Osteocyte (in vitro differentiated cells): ENCODE measurements around the gene LRFN2. TPM values are rescaled to one million over a fixed set of nuclear protein-coding genes. Genes with fewer than 3 reads are reported as not detected.

ENCODE experiments used
- DNase-seq: peaks from one replicate; pipeline ENCODE4 v3.0.0; 2021; ENCODE audit warnings: mixed read lengths; ENCODE audit not compliant: unreplicated experiment; ENCODE audit errors: extremely low spot score
- H3K27ac Mint-ChIP-seq: one replicate; pipeline ENCODE4 v1.8.0; 2021; ENCODE audit warnings: mild to moderate bottlenecking, mixed read lengths; ENCODE audit not compliant: unreplicated experiment
- H3K27me3 Mint-ChIP-seq: one replicate; pipeline ENCODE4 v1.8.0; 2021; ENCODE audit warnings: mixed read lengths; ENCODE audit not compliant: unreplicated experiment
- H3K36me3 Mint-ChIP-seq: one replicate; pipeline ENCODE4 v1.8.0; 2021; ENCODE audit warnings: mixed read lengths; ENCODE audit not compliant: unreplicated experiment
- H3K4me1 Mint-ChIP-seq: one replicate; pipeline ENCODE4 v1.8.0; 2021; ENCODE audit warnings: mixed read lengths; ENCODE audit not compliant: unreplicated experiment
- H3K4me3 Mint-ChIP-seq: one replicate; pipeline ENCODE4 v1.8.0; 2021; ENCODE audit warnings: mild to moderate bottlenecking, moderate library complexity, mixed read lengths; ENCODE audit not compliant: unreplicated experiment
- H3K9me3 Mint-ChIP-seq: one replicate; pipeline ENCODE4 v1.8.0; 2021; ENCODE audit warnings: mixed read lengths; ENCODE audit not compliant: unreplicated experiment
- CTCF ChIP-seq: fragments of 200-600 bp; sonication (generic); IDR thresholded peaks from 2 replicates; pipeline ENCODE4 v1.5.0; 2021; ENCODE audit warnings: antibody characterized with exemption, mild to moderate bottlenecking, moderate library complexity
- total RNA-seq: library from RNA; stranded (reverse); gene quantifications from 2 replicates; pipeline ENCODE4 v1.2.1, GENCODE V29; 2021

Gene LRFN2
- total RNA-seq, 1 donor from 2014 or later = not detected

- H3K9me3 Mint-ChIP-seq = no peaks in the 10 kb centered on the region
- H3K4me3 Mint-ChIP-seq = no peak overlapping the region
- TF ChIP-seq CTCF = no peak
- H3K4me1 Mint-ChIP-seq = peaks cover 3% of the 10 kb centered on the region
- no peak for DNase-seq
- no peak overlapping the region for H3K27ac Mint-ChIP-seq
- H3K36me3 Mint-ChIP-seq = no peaks in the 10 kb centered on the region
- peaks cover 13% of the 10 kb centered on the region for H3K27me3 Mint-ChIP-seq
Observed at GRCh38 chr6:40482532-40482931, 104.6 kb downstream of the LRFN2 start.

GRCh38 chr6:40480678-40481077 is 106.5 kb downstream of the LRFN2 start:
- peaks cover 3% of the 10 kb centered on the region for H3K4me1 Mint-ChIP-seq

GRCh38 chr6:40479706-40480105 is 107.5 kb downstream of the LRFN2 start:
- no peak overlapping the region for H3K27ac Mint-ChIP-seq
- no peak overlapping the region for H3K4me3 Mint-ChIP-seq
- no peaks in the 10 kb centered on the region for H3K36me3 Mint-ChIP-seq
- DNase-seq = no peak
- H3K9me3 Mint-ChIP-seq = no peaks in the 10 kb centered on the region
- H3K4me1 Mint-ChIP-seq = peaks cover 3% of the 10 kb centered on the region
- TF ChIP-seq CTCF = no peak
- H3K27me3 Mint-ChIP-seq = peaks cover 10% of the 10 kb centered on the region

More at GRCh38 chr6:40480678-40481077, 106.5 kb downstream of the LRFN2 start:
- Mint-ChIP-seq H3K36me3 (no peaks in the 10 kb centered on the region), H3K27ac (no peak overlapping the region), H3K27me3 (peaks cover 10% of the 10 kb centered on the region), H3K4me3 (no peak overlapping the region), H3K9me3 (no peaks in the 10 kb centered on the region)
- no peak for DNase-seq
- no peak for TF ChIP-seq CTCF

GRCh38 chr6:40477246-40478126 is 109.7 kb downstream of the LRFN2 start:
- H3K4me3 Mint-ChIP-seq = no peak overlapping the region
- peaks cover 10% of the 10 kb centered on the region for H3K27me3 Mint-ChIP-seq
- peaks cover 3% of the 10 kb centered on the region for H3K4me1 Mint-ChIP-seq
- no peak for TF ChIP-seq CTCF
- H3K36me3 Mint-ChIP-seq = no peaks in the 10 kb centered on the region
- H3K27ac Mint-ChIP-seq = no peak overlapping the region
- no peaks in the 10 kb centered on the region for H3K9me3 Mint-ChIP-seq
- no peak for DNase-seq

GRCh38 chr6:40476673-40477072 is 110.5 kb downstream of the LRFN2 start:
- Mint-ChIP-seq H3K36me3 (no peaks in the 10 kb centered on the region), H3K27me3 (peaks cover 10% of the 10 kb centered on the region), H3K4me1 (peaks cover 3% of the 10 kb centered on the region), H3K4me3 (no peak overlapping the region), H3K27ac (no peak overlapping the region), H3K9me3 (no peaks in the 10 kb centered on the region)
- no peak for TF ChIP-seq CTCF
- no peak for DNase-seq
